Activated B cell treated with CpG ODN at 0.5 μM for 24 hours (primary cell): ENCODE results near the gene FNDC1. TPM values are rescaled to one million over a fixed set of nuclear protein-coding genes. Genes with fewer than 3 reads are reported as not detected.

Experiments
- ATAC-seq: fragments of 200-7000 bp; cut with Tn5 transposase; one replicate; pipeline ENCODE4 v1.10.0; 2021; ENCODE audit warnings: low read depth, mild to moderate bottlenecking, moderate library complexity
- CTCF ChIA-PET: fragments of 350-600 bp; sonication (Branson Sonifier 250); formaldehyde crosslinking; loops from one replicate; lab custom pipeline; 2021; ENCODE audit warnings: antibody characterized with exemption; lab: Charles Lee
- POLR2A ChIA-PET: fragments of 350-600 bp; sonication (Branson Sonifier 250); formaldehyde crosslinking; loops from one replicate; lab custom pipeline; 2021; ENCODE audit warnings: antibody characterized with exemption; lab: Charles Lee
- DNase-seq: peaks from one replicate; pipeline ENCODE4 v3.0.0; 2022
- H3K27ac Mint-ChIP-seq: one replicate; pipeline ENCODE4 v1.8.0; 2020; ENCODE audit warnings: mixed read lengths
- H3K27me3 Mint-ChIP-seq: one replicate; pipeline ENCODE4 v1.8.0; 2021; ENCODE audit warnings: mixed read lengths
- H3K36me3 Mint-ChIP-seq: one replicate; pipeline ENCODE4 v1.8.0; 2021; ENCODE audit warnings: low read depth, mixed read lengths
- H3K4me1 Mint-ChIP-seq: one replicate; pipeline ENCODE4 v1.8.0; 2021; ENCODE audit warnings: mixed read lengths
- H3K4me3 Mint-ChIP-seq: one replicate; pipeline ENCODE4 v1.8.0; 2020; ENCODE audit warnings: mild to moderate bottlenecking, mixed read lengths
- H3K9me3 Mint-ChIP-seq: one replicate; pipeline ENCODE4 v1.8.0; 2020; ENCODE audit warnings: mixed read lengths
- intact Hi-C: fragments of 100-400 bp; cut with micrococcal nuclease; formaldehyde crosslinking; loops from one replicate; pipeline ENCODE4 v1.15.1; 2024
- total RNA-seq: library from RNA; stranded (reverse); gene quantifications from 2 replicates; pipeline ENCODE4 v1.2.3, GENCODE V29; 2022
- TF ChIP-seq, protein P1 (sequence below): fragments of 200-600 bp; IDR thresholded peaks from one replicate; pipeline ENCODE4 v1.8.0; 2022; ENCODE audit warnings: antibody characterized with exemption, mild to moderate bottlenecking

Gene FNDC1
- total RNA-seq, 1 donor from 2014 or later, result not detected

DNA sequence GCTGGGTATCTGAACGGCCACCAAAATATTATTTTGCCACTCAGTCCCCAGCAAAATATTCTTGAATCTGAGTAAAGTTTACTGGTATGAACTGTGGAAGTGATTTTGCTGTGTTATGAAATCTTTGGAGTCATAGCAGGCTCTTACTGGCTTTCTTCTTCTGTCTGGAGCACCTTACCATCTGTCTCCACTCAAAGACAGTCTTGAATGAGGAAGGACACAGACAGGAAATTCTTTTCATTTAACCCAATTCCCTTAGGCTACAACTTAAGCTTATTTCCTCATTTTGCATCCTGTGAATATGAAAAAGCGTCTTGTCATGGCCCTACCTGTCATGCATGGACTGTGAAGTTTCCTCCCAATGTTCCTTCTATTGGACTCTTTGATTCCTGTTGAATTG is 24.7 kb downstream of the FNDC1 start:
- ChIA-PET CTCF (no interaction called here), POLR2A (no interaction called here)
- TF ChIP-seq, protein P1, sequence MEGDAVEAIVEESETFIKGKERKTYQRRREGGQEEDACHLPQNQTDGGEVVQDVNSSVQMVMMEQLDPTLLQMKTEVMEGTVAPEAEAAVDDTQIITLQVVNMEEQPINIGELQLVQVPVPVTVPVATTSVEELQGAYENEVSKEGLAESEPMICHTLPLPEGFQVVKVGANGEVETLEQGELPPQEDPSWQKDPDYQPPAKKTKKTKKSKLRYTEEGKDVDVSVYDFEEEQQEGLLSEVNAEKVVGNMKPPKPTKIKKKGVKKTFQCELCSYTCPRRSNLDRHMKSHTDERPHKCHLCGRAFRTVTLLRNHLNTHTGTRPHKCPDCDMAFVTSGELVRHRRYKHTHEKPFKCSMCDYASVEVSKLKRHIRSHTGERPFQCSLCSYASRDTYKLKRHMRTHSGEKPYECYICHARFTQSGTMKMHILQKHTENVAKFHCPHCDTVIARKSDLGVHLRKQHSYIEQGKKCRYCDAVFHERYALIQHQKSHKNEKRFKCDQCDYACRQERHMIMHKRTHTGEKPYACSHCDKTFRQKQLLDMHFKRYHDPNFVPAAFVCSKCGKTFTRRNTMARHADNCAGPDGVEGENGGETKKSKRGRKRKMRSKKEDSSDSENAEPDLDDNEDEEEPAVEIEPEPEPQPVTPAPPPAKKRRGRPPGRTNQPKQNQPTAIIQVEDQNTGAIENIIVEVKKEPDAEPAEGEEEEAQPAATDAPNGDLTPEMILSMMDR, result no peak
- H3K4me1 Mint-ChIP-seq, result peaks cover 17% of the 10 kb centered on the region
- intact Hi-C loops, result no loop called here
- peaks cover 3% of the 10 kb centered on the region for H3K27me3 Mint-ChIP-seq
- H3K36me3 Mint-ChIP-seq, result no peaks in the 10 kb centered on the region
- no peaks in the 10 kb centered on the region for H3K9me3 Mint-ChIP-seq
- DNase-seq (no peak), ATAC-seq (no peak)
- no peak overlapping the region for H3K4me3 Mint-ChIP-seq
- H3K27ac Mint-ChIP-seq, result no peak overlapping the region

DNA sequence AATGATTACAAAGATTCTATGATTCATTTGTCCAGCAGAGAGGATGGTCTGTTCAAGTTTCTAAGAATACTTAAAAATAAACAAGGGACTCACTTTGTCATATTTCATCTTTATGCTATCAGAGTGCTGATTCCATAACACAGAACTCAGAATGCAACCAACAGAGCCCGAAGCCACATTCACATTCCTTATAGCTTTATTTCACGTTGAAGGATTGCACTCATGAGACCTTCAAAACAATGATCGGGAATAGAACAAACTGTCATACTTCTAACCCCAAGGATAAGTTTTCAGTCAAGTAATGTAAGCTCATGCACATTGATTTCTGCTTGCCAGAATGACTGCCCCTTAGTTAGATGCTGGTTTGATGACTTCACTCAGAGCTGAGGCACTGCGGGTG is 25.2 kb downstream of the FNDC1 start:
- Mint-ChIP-seq H3K4me1 (peaks cover 17% of the 10 kb centered on the region), H3K36me3 (no peaks in the 10 kb centered on the region), H3K27me3 (peaks cover 3% of the 10 kb centered on the region), H3K27ac (no peak overlapping the region), H3K4me3 (no peak overlapping the region), H3K9me3 (no peaks in the 10 kb centered on the region)
- ATAC-seq (no peak), DNase-seq (no peak)
- intact Hi-C loops, result no loop called here
- ChIA-PET CTCF (no interaction called here), POLR2A (no interaction called here)
- TF ChIP-seq, protein P1, result no peak

DNA sequence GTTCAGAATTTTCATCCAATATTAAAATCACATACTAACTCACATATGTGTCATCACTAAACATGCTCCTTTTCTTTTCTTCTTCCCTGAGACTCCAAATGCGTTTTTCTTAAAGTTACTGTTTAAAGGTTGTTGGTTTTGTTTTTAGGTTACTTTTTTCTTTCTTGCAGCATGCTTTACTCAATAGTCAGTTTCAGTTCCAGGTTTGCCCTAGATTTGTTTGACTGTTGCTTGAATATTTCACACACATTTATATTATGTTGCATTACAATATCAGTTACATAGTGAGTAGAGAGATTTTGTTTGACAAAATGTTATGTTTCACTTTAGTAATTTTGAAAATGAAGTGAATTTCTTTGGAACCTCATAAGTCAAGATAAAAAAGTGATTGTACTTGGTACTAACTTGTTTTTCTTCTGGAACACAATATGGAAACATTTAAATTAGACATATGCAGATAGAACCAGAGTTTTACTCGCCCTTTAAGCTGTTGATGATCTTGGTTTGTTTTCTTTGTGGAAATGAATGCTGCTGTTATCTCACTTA is 27.3 kb downstream of the FNDC1 start:
- Mint-ChIP-seq H3K36me3 (no peaks in the 10 kb centered on the region), H3K27me3 (peaks cover 3% of the 10 kb centered on the region), H3K27ac (no peak overlapping the region), H3K4me1 (peaks cover 12% of the 10 kb centered on the region), H3K9me3 (no peaks in the 10 kb centered on the region), H3K4me3 (no peak overlapping the region)
- ATAC-seq, result no peak
- ChIA-PET POLR2A (no interaction called here), CTCF (no interaction called here)
- TF ChIP-seq, protein P1, result no peak
- DNase-seq, result no peak
- intact Hi-C loops, result no loop called here

DNA sequence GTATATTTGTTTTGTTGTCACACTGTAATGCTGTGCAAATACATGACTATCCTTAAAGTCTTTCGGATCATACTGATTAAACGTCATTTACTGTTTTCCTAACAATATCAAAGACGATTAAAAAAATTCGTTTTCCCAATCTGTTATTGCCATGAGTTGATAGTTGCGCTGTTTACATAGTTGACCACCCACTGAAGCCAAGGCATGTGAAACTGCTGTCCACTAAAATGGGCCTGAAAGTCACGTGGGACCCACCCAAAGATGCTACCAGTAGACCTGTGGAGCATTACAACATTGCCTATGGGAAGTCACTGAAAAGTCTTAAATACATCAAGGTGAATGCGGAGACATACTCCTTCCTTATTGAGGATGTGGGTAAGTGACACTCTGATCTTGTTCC is 28.1 kb downstream of the FNDC1 start:
- Mint-ChIP-seq H3K27ac (no peak overlapping the region), H3K4me1 (peaks cover 12% of the 10 kb centered on the region), H3K9me3 (no peaks in the 10 kb centered on the region), H3K4me3 (no peak overlapping the region), H3K27me3 (peaks cover 7% of the 10 kb centered on the region), H3K36me3 (no peaks in the 10 kb centered on the region)
- DNase-seq, result no peak
- TF ChIP-seq, protein P1, result no peak
- intact Hi-C loops, result no loop called here
- ATAC-seq, result no peak
- CTCF ChIA-PET, result no interaction called here
- POLR2A ChIA-PET, result no interaction called here

DNA sequence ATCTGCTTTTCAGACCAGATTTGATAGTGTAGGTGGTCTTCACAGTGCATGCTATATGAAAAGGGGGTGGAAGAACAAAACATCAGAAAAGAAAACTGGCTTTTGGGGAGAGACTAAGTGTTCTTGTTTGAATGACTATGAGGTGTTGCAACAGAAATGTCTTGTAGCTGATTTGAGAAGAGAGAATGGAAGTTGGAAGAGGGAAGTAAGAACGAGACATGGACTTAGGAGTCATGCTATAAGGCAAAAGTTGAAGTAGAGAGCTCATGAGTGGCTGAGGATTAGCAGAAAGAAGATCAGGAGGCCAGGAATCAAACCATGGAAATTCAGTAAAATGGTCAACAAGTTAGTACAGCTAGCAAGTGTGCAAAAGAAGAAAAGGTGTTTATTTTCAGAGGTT is 32.1 kb downstream of the FNDC1 start:
- ATAC-seq (no peak), DNase-seq (no peak)
- no peaks in the 10 kb centered on the region for H3K9me3 Mint-ChIP-seq
- H3K4me1 Mint-ChIP-seq, result peaks cover 1% of the 10 kb centered on the region
- no peak overlapping the region for H3K4me3 Mint-ChIP-seq
- ChIA-PET CTCF (no interaction called here), POLR2A (no interaction called here)
- H3K27me3 Mint-ChIP-seq, result peaks cover 9% of the 10 kb centered on the region
- TF ChIP-seq, protein P1, result no peak
- H3K27ac Mint-ChIP-seq, result no peak overlapping the region
- no peaks in the 10 kb centered on the region for H3K36me3 Mint-ChIP-seq
- intact Hi-C loops, result loop anchor here (5.0 kb wide), 1 partner anchor 669 kb away; no protein-coding TSS in a partner anchor
